Colonic mucosa (tissue), 4 donors: ENCODE data around the gene RSPO3. TPM values are rescaled to one million over a fixed set of nuclear protein-coding genes. Genes with fewer than 3 reads are reported as not detected.

Source experiments
- DNase-seq: peaks from one replicate; pipeline ENCODE4 v3.0.0-alpha.2; 2020
- H3K27ac ChIP-seq: fragments of 200-600 bp; one replicate; pipeline ENCODE4 v1.8.0; 2021
- H3K27me3 ChIP-seq: fragments of 200-600 bp; one replicate; pipeline ENCODE4 v1.8.0; 2021
- H3K36me3 ChIP-seq: fragments of 200-600 bp; one replicate; pipeline ENCODE4 v1.8.0; 2021
- H3K4me1 ChIP-seq: fragments of 200-600 bp; one replicate; pipeline ENCODE4 v1.8.0; 2021; ENCODE audit warnings: mild to moderate bottlenecking
- H3K4me3 ChIP-seq: fragments of 200-600 bp; one replicate; pipeline ENCODE4 v1.8.0; 2021
- H3K9ac ChIP-seq, 2 donors: one replicate each; pipeline ENCODE4 v1.7.0; 2013; ENCODE audit warnings: control low read depth in 2 of 2, low read depth in 2 of 2, low read length in 2 of 2
- H3K9me3 ChIP-seq: fragments of 200-600 bp; one replicate; pipeline ENCODE4 v1.8.0; 2021
- intact Hi-C: fragments of 100-400 bp; cut with DNase I; formaldehyde crosslinking; loops from one replicate; pipeline ENCODE4 v1.14.1; 2022
- total RNA-seq, 2 donors: library from RNA; stranded (reverse); fragmentation: NEBNext Ultra II Directional in 1 of 2; extraction: Animal tissue kit (Norgen Biotek cat#: 25700) in 1 of 2; gene quantifications; one replicate each; pipeline ENCODE4 v1.2.1, GENCODE V29; 2021
- TF ChIP-seq, protein P1 (sequence below): fragments of 200-600 bp; IDR thresholded peaks from one replicate; pipeline ENCODE4 v1.8.0; 2022; ENCODE audit warnings: antibody characterized with exemption, mild to moderate bottlenecking
- donor health status: healthy.
- donor health status: DM: no; HTN: no; CAD: no.
- donor health status: DM: no; HTN: no; CAD: no.

Gene RSPO3
- total RNA-seq, 2 donors from 2014 or later: 1.8 to 4.4 TPM

DNA sequence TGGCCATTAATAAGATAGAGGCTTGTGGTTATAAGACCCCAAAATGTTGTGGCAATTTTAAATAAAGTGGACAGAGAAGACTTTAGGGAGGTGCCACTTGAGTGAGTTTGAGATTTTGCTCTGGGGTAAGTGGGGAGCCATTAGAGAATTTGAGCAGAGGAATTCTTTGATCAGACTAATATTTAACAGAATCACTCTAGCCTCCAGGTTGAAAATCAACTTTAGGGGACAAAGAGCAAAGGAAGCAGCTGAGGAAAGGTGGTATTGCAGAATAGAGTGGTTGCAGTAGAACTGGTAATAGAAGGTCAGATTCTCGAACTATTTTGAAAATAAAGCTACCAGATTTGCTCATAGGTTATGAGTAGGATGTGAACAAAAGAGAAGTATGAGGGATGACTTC, 97.5 kb downstream of the RSPO3 start:
- no peaks in the 10 kb centered on the region for H3K9me3 ChIP-seq
- no peaks in the 10 kb centered on the region for H3K36me3 ChIP-seq
- no peak for DNase-seq
- intact Hi-C loops: no loop called here
- no peak overlapping the region for H3K4me3 ChIP-seq
- no peaks in the 10 kb centered on the region for H3K27me3 ChIP-seq
- TF ChIP-seq, protein P1, sequence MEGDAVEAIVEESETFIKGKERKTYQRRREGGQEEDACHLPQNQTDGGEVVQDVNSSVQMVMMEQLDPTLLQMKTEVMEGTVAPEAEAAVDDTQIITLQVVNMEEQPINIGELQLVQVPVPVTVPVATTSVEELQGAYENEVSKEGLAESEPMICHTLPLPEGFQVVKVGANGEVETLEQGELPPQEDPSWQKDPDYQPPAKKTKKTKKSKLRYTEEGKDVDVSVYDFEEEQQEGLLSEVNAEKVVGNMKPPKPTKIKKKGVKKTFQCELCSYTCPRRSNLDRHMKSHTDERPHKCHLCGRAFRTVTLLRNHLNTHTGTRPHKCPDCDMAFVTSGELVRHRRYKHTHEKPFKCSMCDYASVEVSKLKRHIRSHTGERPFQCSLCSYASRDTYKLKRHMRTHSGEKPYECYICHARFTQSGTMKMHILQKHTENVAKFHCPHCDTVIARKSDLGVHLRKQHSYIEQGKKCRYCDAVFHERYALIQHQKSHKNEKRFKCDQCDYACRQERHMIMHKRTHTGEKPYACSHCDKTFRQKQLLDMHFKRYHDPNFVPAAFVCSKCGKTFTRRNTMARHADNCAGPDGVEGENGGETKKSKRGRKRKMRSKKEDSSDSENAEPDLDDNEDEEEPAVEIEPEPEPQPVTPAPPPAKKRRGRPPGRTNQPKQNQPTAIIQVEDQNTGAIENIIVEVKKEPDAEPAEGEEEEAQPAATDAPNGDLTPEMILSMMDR: no peak
- no peak overlapping the region for H3K27ac ChIP-seq
- no peaks in the 10 kb centered on the region for H3K4me1 ChIP-seq
- no peak overlapping the region for H3K9ac ChIP-seq

DNA sequence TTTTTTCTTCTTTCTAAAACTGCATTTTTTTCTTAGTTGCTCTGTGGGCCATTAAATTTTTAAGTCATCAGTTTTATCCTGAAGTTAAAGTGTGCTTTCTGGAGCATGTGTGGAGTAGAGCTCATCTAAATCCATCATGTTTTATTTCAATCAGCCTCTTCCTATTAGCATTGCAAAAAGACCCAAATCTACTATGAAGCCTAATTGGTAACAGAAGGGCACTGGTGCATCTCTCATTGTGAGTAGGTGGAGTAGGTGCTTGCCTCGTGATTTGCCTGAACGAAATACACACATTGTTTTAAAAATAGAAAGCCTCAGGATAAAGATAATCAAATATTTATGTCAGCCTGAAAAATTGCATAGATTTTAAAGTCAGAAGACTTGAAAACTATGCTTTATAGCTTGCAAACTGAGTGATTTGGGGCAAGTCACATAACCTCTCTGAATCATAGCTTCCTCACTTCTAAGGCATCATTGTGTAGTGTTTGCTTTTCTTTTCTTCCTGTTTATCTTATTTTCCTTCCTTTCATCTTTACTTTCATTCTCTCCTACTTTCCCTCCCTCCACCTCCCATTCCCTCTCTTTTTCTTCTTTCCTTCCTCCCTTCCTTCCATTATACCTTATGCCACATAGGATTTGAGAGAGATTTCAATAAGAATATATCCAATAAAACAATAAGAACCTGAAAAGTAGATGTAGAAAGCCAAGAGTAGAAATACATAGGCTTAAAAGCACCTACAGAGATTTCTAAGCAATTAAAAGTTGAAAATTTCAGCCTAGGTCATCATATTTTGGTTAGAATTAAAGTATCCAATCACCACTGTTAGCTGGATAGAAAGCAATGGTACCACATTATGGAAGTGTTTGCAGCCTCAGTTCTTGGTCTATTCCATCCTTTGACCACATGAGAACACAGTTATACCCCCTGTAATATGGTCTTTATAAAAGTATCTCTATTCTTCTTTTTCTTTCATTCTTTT, 98.6 kb downstream of the RSPO3 start:
- Histone ChIP-seq H3K4me1 (no peaks in the 10 kb centered on the region), H3K9me3 (no peaks in the 10 kb centered on the region), H3K9ac (no peak overlapping the region), H3K27me3 (no peaks in the 10 kb centered on the region), H3K36me3 (no peaks in the 10 kb centered on the region), H3K4me3 (no peak overlapping the region), H3K27ac (no peak overlapping the region)
- intact Hi-C loops: no loop called here
- no peak for DNase-seq
- TF ChIP-seq, protein P1: no peak

DNA sequence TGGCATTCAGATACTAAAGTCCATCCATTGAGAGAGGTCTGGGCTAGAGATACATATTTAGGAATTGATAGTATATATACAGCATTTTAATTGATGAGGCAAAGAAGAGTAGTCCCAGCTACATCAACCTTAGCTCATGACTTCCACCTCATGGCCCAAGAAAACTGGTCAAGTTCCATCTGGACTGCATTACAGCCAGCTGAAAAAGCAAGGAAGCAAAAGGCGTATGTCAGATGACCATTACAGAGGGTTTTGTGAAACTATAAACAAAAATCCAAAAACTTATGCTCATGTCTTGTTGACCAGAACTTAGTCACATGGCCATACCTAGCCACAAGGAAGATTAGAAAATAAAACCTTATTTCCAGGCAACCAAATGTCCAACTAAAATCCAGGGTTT, 101.4 kb downstream of the RSPO3 start:
- TF ChIP-seq, protein P1: no peak
- intact Hi-C loops: no loop called here
- H3K4me3 ChIP-seq: no peak overlapping the region
- no peak overlapping the region for H3K27ac ChIP-seq
- H3K4me1 ChIP-seq: no peaks in the 10 kb centered on the region
- H3K27me3 ChIP-seq: no peaks in the 10 kb centered on the region
- H3K36me3 ChIP-seq: no peaks in the 10 kb centered on the region
- DNase-seq: no peak
- H3K9me3 ChIP-seq: no peaks in the 10 kb centered on the region
- H3K9ac ChIP-seq: no peak overlapping the region

DNA sequence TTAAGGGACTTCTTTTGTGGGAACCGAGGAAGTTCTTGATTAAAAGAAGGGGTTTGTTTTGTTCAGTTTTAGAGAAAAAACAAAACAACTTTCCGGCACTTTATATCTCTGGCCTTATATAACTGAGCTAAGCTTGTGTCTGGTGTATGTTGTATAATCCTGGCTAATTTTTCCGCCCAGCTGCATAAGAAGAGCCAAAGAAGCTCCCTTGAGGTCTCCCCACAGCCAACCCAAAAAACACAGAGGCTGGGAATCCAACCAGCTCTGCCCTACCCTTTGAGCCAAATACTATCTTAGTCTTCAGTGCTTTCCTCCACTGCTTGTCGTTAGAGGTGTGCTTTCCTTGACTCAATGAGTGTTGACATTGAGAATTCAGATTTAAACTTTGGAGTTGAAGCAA, 102.7 kb downstream of the RSPO3 start:
- Histone ChIP-seq H3K27me3 (no peaks in the 10 kb centered on the region), H3K9me3 (no peaks in the 10 kb centered on the region), H3K9ac (no peak overlapping the region), H3K4me1 (no peaks in the 10 kb centered on the region), H3K4me3 (no peak overlapping the region), H3K36me3 (no peaks in the 10 kb centered on the region), H3K27ac (no peak overlapping the region)
- no peak for DNase-seq
- intact Hi-C loops: no loop called here
- TF ChIP-seq, protein P1: no peak

DNA sequence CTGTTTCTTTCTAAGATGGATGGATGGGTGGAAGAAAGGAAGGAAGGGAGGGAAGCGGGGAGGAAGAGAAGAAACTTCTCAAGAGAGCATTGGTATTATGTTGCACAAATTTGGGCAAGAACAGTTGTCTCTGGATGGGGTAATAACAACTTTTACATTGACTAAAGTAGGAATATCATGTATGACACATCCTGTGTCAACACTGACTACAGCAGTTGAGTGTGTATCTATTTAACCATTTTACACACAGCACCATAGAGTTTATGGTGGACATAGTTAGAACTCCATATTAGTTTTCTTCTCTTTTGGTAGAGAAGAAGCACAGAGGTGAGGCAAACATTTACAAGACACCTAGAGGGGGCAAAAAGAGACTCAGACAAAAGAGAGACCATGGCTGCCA, 103.9 kb downstream of the RSPO3 start:
- Histone ChIP-seq H3K27ac (no peak overlapping the region), H3K27me3 (no peaks in the 10 kb centered on the region), H3K9me3 (no peaks in the 10 kb centered on the region), H3K9ac (no peak overlapping the region), H3K36me3 (no peaks in the 10 kb centered on the region), H3K4me1 (no peaks in the 10 kb centered on the region), H3K4me3 (no peak overlapping the region)
- DNase-seq: no peak
- intact Hi-C loops: no loop called here
- TF ChIP-seq, protein P1: no peak
